Central memory CD8-positive, alpha-beta T cell (primary cell): ENCODE results near the gene SMG6.
A peak's percentile ranks its signal among the peaks of the same experiment; 100 is the strongest.

Source experiments
- ATAC-seq: fragments of 150-1000 bp; cut with Tn5 transposase; replicated peaks from 2 replicates; pipeline ENCODE4 v1.10.0; 2022; ENCODE audit warnings: mild to moderate bottlenecking, moderate FRiP score, moderate number of reproducible peaks; ENCODE audit not compliant: poor library complexity, severe bottlenecking; ENCODE audit errors: extremely low read depth
- DNase-seq, 2 donors: peaks; one replicate each; pipeline ENCODE4 v3.0.0; 2021; ENCODE audit warnings: low spot score in 2 of 2
- H3K27ac Mint-ChIP-seq: one replicate; pipeline ENCODE4 v1.8.0; 2022; ENCODE audit warnings: low read depth, mild to moderate bottlenecking, moderate library complexity, mixed read lengths
- H3K27me3 Mint-ChIP-seq: one replicate; pipeline ENCODE4 v1.8.0; 2022; ENCODE audit warnings: mixed read lengths
- H3K36me3 Mint-ChIP-seq: one replicate; pipeline ENCODE4 v1.8.0; 2022; ENCODE audit warnings: mild to moderate bottlenecking, moderate library complexity, mixed read lengths; ENCODE audit not compliant: insufficient read depth
- H3K4me1 Mint-ChIP-seq: one replicate; pipeline ENCODE4 v1.8.0; 2022; ENCODE audit warnings: mixed read lengths
- H3K4me3 Mint-ChIP-seq: one replicate; pipeline ENCODE4 v1.8.0; 2022; ENCODE audit warnings: mild to moderate bottlenecking, moderate library complexity, mixed read lengths
- H3K9me3 Mint-ChIP-seq: one replicate; pipeline ENCODE4 v1.8.0; 2022; ENCODE audit warnings: mixed read lengths

SMG6 gene

DNA sequence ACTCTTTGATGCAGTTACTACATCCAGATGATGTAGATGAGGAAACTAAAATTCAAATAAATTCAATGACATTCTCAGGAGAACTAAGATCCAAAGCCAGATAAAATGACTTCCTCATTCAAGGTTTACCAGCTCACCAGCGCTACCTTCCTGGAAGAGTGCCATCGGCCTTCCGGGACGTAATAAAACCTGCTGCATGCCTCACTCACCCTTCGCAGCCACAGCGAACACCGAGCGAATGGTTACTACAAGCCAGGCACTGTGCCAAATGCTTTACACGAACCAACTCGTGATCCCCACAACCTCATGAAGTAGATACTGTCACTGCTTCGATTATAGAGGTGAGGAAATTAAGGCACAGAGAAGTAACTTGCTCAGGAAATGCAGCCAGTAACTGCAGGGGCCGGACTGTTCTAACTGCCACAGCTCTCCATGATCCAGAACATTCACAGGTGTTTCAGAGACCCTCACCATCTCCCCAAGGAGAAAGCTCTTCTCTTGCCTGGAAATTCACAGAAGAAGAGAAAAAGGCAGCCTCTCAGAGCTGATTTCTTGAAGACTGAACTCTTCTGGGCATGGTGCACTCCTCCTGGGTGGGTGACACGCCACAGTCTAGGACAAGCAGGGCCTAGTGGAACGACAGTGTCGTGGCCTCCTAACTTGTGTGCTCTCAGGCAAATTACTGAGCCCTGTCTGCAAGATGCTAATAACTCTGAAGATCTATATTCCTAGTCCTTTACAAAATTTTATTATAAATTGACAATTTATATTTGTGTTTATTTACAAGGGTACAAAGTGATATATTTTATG lies 201.9 kb downstream of the SMG6 start:
- peak in 1 of 2 donors; percentile 20 for DNase-seq
- H3K4me3 Mint-ChIP-seq, result no peak overlapping the region
- H3K9me3 Mint-ChIP-seq, result no peaks in the 10 kb centered on the region
- ATAC-seq, result peak; percentile 60
- no peak overlapping the region for H3K27ac Mint-ChIP-seq
- no peaks in the 10 kb centered on the region for H3K27me3 Mint-ChIP-seq
- H3K36me3 Mint-ChIP-seq, result peaks cover 2% of the 10 kb centered on the region
- peaks cover 7% of the 10 kb centered on the region for H3K4me1 Mint-ChIP-seq

- no peak for DNase-seq
- peaks cover 11% of the 10 kb centered on the region for H3K4me1 Mint-ChIP-seq
- H3K36me3 Mint-ChIP-seq, result peaks cover 7% of the 10 kb centered on the region
- no peak overlapping the region for H3K4me3 Mint-ChIP-seq
- no peaks in the 10 kb centered on the region for H3K9me3 Mint-ChIP-seq
- no peaks in the 10 kb centered on the region for H3K27me3 Mint-ChIP-seq
- ATAC-seq, result no peak
- H3K27ac Mint-ChIP-seq, result peak overlapping the region; percentile 61
Measured at GRCh38 chr17:2095536-2095910, 208.1 kb downstream of the SMG6 start.

GRCh38 chr17:2094891-2095535 lies 208.6 kb downstream of the SMG6 start:
- Mint-ChIP-seq H3K36me3 (peaks cover 7% of the 10 kb centered on the region), H3K27ac (no peak overlapping the region)
- ATAC-seq, result no peak

DNA sequence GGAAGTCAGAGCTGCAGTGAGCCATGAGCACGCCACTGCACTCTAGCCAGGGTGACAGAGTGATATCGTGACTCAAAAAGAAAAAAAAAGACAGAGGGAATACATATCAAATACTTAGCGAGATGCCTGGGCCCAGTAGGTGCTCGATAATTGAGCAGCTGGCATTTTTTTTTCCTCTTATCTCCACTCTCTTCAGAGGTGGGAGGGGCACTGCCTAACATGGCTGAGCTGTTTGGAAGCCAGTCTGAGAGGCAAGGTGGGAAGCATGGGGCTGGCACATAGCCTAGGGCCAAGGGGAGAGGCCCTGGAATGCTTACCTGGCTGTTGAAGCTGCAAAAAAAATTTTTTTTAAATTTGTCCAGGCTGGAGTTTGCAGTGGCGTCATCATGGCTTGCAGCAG lies 210.2 kb downstream of the SMG6 start:
- peaks cover 33% of the 10 kb centered on the region for H3K4me1 Mint-ChIP-seq
- no peak overlapping the region for H3K4me3 Mint-ChIP-seq
- H3K27ac Mint-ChIP-seq, result peak overlapping the region; percentile 35
- ATAC-seq (no peak), DNase-seq (no peak)
- H3K36me3 Mint-ChIP-seq, result peaks cover 12% of the 10 kb centered on the region
- no peaks in the 10 kb centered on the region for H3K27me3 Mint-ChIP-seq
- no peaks in the 10 kb centered on the region for H3K9me3 Mint-ChIP-seq

More at GRCh38 chr17:2094891-2095535, 208.6 kb downstream of the SMG6 start:
- H3K4me1 Mint-ChIP-seq, result peaks cover 16% of the 10 kb centered on the region
- DNase-seq, result no peak
- H3K9me3 Mint-ChIP-seq, result no peaks in the 10 kb centered on the region
- H3K4me3 Mint-ChIP-seq, result no peak overlapping the region
- no peaks in the 10 kb centered on the region for H3K27me3 Mint-ChIP-seq

- DNase-seq (no peak), ATAC-seq (no peak)
- peaks cover 44% of the 10 kb centered on the region for H3K4me1 Mint-ChIP-seq
- no peak overlapping the region for H3K27ac Mint-ChIP-seq
- H3K36me3 Mint-ChIP-seq, result peaks cover 10% of the 10 kb centered on the region
- H3K9me3 Mint-ChIP-seq, result no peaks in the 10 kb centered on the region
- no peaks in the 10 kb centered on the region for H3K27me3 Mint-ChIP-seq
- no peak overlapping the region for H3K4me3 Mint-ChIP-seq
Measured at GRCh38 chr17:2092253-2092652, 211.3 kb downstream of the SMG6 start.

DNA sequence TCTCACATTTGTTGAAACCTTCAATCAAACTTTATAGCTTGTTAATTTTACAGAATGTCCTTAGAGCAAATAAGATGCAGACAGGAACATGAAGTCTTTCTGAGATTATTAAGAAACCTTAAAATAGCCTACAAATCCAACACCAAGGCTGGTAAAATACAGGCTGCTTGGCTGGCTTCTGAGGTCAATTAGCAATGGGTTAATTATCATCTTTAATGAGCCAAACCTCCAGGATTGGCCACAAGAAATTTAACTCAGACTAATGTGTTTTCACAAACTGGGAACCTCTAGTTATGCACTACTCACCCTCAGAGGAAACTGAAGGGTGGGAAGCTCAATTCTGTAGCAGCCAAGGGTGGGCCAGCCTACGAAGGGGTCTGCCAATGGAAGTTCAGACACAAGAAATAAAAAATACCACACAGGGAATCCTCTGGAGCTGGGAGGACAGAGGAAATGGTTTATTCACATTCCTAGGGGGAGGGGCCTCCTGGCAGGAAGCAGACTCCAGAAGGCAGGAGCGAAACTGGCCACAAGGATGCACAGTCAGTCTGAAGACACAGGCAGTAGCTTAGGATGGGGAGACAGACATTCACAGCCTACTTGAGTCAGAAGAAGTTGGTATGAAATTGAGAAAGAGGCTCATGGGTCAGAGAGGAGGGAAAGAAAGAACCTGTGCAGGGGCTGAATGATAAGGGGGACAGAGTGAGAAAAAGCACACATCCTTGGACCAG lies 212.6 kb downstream of the SMG6 start:
- Mint-ChIP-seq H3K36me3 (peaks cover 10% of the 10 kb centered on the region), H3K4me1 (peaks cover 51% of the 10 kb centered on the region), H3K9me3 (no peaks in the 10 kb centered on the region), H3K27ac (no peak overlapping the region), H3K27me3 (no peaks in the 10 kb centered on the region), H3K4me3 (no peak overlapping the region)
- ATAC-seq, result no peak
- no peak for DNase-seq

DNA sequence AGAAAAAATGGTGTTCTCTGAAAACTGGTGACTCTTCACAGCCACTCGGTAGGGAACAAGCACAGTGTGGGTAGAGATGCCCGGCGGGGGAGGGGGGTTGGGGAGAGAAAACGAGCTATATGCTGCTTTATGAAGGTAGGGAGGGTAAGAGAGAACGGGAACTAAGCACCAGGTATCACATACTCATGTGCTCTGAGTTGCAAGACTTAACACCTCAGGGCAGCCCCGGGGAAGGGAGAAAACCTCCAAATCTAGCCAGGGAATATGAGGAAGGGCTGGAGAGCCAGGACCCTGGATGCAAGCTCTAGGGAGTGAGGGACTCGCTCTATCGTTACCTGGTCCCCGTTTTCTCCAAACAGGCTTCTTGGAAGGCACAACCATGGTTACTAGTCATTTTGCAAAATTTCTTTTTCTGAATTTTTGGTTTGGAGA lies 213.4 kb downstream of the SMG6 start:
- H3K9me3 Mint-ChIP-seq, result no peaks in the 10 kb centered on the region
- DNase-seq, result no peak
- ATAC-seq, result no peak
- peaks cover 10% of the 10 kb centered on the region for H3K36me3 Mint-ChIP-seq
- peak overlapping the region; percentile 93 for H3K27ac Mint-ChIP-seq
- H3K27me3 Mint-ChIP-seq, result no peaks in the 10 kb centered on the region
- peak overlapping the region; percentile 89 for H3K4me3 Mint-ChIP-seq
- peaks cover 51% of the 10 kb centered on the region for H3K4me1 Mint-ChIP-seq

- peaks cover 8% of the 10 kb centered on the region for H3K36me3 Mint-ChIP-seq
- peak overlapping the region; percentile 93 for H3K27ac Mint-ChIP-seq
- H3K27me3 Mint-ChIP-seq, result no peaks in the 10 kb centered on the region
- H3K4me3 Mint-ChIP-seq, result peak overlapping the region; percentile 89
- no peak for DNase-seq
- H3K9me3 Mint-ChIP-seq, result no peaks in the 10 kb centered on the region
- ATAC-seq, result peak; percentile 8
- peaks cover 61% of the 10 kb centered on the region for H3K4me1 Mint-ChIP-seq
Measured at GRCh38 chr17:2089021-2089422, 214.6 kb downstream of the SMG6 start.

- Mint-ChIP-seq H3K4me3 (peak overlapping the region; percentile 45), H3K27me3 (no peaks in the 10 kb centered on the region), H3K36me3 (peaks cover 5% of the 10 kb centered on the region), H3K9me3 (no peaks in the 10 kb centered on the region), H3K27ac (peak overlapping the region; percentile 93), H3K4me1 (peaks cover 67% of the 10 kb centered on the region)
- DNase-seq, result peak in 1 of 2 donors; percentile 27
- peak; percentile 37 for ATAC-seq
Measured at GRCh38 chr17:2087597-2088211, 215.9 kb downstream of the SMG6 start.

DNA sequence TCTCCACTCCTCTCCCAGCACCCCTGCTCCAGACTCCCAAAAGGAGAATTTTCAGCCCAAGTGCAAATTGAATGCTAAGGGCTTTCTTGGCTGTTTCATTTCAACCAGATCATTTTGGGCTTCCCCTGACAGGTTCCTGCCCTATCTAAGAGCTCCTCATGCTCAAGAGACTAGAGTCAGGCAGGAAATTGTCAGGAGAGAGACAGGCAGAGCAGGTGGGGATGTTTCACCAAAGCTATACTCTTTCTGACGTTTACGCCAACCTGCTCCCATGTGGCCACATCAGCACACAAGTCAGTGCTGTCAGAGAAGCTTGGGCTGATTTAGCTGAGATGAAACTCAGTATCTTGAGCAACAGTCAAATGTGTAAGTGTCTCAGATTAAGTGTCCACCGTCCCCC lies 217.3 kb downstream of the SMG6 start:
- Mint-ChIP-seq H3K4me1 (peaks cover 74% of the 10 kb centered on the region), H3K9me3 (no peaks in the 10 kb centered on the region), H3K27me3 (no peaks in the 10 kb centered on the region), H3K36me3 (peaks cover 10% of the 10 kb centered on the region), H3K27ac (peak overlapping the region; percentile 93), H3K4me3 (no peak overlapping the region)
- no peak for ATAC-seq
- DNase-seq, result no peak

- Mint-ChIP-seq H3K4me3 (no peak overlapping the region), H3K36me3 (peaks cover 15% of the 10 kb centered on the region), H3K27ac (no peak overlapping the region), H3K4me1 (peaks cover 68% of the 10 kb centered on the region), H3K27me3 (no peaks in the 10 kb centered on the region), H3K9me3 (no peaks in the 10 kb centered on the region)
- ATAC-seq (no peak), DNase-seq (no peak)
Measured at GRCh38 chr17:2085648-2085949, 218.0 kb downstream of the SMG6 start.

GRCh38 chr17:2084766-2085647 lies 218.6 kb downstream of the SMG6 start:
- H3K4me3 Mint-ChIP-seq, result no peak overlapping the region
- peaks cover 64% of the 10 kb centered on the region for H3K4me1 Mint-ChIP-seq
- H3K27ac Mint-ChIP-seq, result no peak overlapping the region
- no peaks in the 10 kb centered on the region for H3K9me3 Mint-ChIP-seq
- ATAC-seq (no peak), DNase-seq (no peak)
- no peaks in the 10 kb centered on the region for H3K27me3 Mint-ChIP-seq
- peaks cover 17% of the 10 kb centered on the region for H3K36me3 Mint-ChIP-seq
